Upper lobe of right lung (tissue), 1 donor: Measurements from ENCODE around the gene DIP2C. TPM values are rescaled to one million over a fixed set of nuclear protein-coding genes. Genes with fewer than 3 reads are reported as not detected.

Experiments used
- ATAC-seq: fragments of 200-7000 bp; cut with Tn5 transposase; one replicate; pipeline ENCODE4 v1.9.1; 2020; ENCODE audit warnings: mild to moderate bottlenecking, moderate library complexity
- DNase-seq: peaks from one replicate; pipeline ENCODE4 v3.0.0-alpha.2; 2020
- H3K27ac ChIP-seq: fragments of 200-600 bp; one replicate; pipeline ENCODE4 v1.8.0; 2022
- H3K27me3 ChIP-seq: fragments of 200-600 bp; one replicate; pipeline ENCODE4 v1.8.0; 2022; ENCODE audit warnings: mild to moderate bottlenecking
- H3K36me3 ChIP-seq: fragments of 200-600 bp; one replicate; pipeline ENCODE4 v1.8.0; 2022
- H3K4me1 ChIP-seq: fragments of 200-600 bp; one replicate; pipeline ENCODE4 v1.8.0; 2022
- H3K4me3 ChIP-seq: fragments of 200-600 bp; one replicate; pipeline ENCODE4 v1.8.0; 2022; ENCODE audit warnings: mild to moderate bottlenecking
- H3K9me3 ChIP-seq: fragments of 200-600 bp; one replicate; pipeline ENCODE4 v1.8.0; 2022
- CTCF ChIP-seq: fragments of 200-600 bp; IDR thresholded peaks from one replicate; pipeline ENCODE4 v1.8.0; 2022; ENCODE audit warnings: antibody characterized with exemption
- intact Hi-C: fragments of 100-400 bp; cut with DNase I; formaldehyde crosslinking; loops from one replicate; pipeline ENCODE4 v1.11.0; 2022
- total RNA-seq: library from RNA; stranded (reverse); fragmentation: NEBNext Ultra II Directional; extraction: Animal tissue kit (Norgen Biotek cat#: 25700); gene quantifications from one replicate; pipeline ENCODE4 v1.2.1, GENCODE V29; 2021
- donor health status: DM: no; HTN: yes; CAD: no; lungs with severe emphysema.

DIP2C gene
- total RNA-seq, 1 donor from 2014 or later, result 17.3 TPM

DNA sequence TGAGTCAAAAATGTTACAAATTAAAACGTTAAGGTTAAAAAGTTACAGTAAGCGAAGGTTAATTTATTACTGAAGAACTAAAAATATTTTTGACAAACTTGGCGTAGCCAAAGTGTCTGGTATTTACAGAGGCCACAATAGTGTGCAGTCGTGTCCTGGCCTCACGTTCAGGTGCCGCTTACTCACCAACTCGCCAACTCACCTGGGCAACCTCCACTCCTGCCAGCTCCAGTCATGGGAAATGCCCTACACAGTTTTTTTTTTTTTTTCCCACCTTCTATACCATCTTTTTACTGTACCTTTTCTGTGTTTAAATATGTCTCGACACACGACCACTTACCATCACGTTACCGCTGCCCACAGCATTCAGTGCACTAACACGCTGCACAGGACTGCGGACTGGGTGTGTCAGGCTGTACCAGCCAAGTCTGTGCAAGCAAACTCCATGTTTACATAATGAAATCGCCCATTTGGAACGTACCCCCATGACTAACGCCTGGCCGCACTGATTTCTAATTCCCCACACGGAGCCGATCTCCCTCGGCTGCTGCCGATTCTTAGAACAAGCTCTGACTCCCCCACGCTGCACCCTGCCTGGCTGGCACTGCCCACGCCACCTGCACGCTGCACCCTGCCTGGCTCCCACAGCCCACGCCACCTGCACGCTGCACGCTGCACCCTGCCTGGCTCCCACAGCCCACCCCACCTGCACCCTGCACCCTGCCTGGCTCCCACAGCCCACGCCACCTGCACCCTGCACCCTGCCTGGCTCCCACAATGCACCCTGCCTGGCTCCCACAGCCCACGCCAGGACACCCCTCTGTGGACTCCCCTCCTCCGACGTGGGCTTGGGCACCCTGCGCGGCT lies 351.1 kb downstream of the DIP2C start:
- ATAC-seq (peak; percentile 11), DNase-seq (peak; percentile 48)
- H3K9me3 ChIP-seq, result no peaks in the 10 kb centered on the region
- intact Hi-C loops, result no loop called here
- H3K4me1 ChIP-seq, result no peaks in the 10 kb centered on the region
- H3K27me3 ChIP-seq, result no peaks in the 10 kb centered on the region
- H3K27ac ChIP-seq, result no peak overlapping the region
- no peak for TF ChIP-seq CTCF
- no peak overlapping the region for H3K4me3 ChIP-seq
- H3K36me3 ChIP-seq, result peaks cover 10% of the 10 kb centered on the region

DNA sequence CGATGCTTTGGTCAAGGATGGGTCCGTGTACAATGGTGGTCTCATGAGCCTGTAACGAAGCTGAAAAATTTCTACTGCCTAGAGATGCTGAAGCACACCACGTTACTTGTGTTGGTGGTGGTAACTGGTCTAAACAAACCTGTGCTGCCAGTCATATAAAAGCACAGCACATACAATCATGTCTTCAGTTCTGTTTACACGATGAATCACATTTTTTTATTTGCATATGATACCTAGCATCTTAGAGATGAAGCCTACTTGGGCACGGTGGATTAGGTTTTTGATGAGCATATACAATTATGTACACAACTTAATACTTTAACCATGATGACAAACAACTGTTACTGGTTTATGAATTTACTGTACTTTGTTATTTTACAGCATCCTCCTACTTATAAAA lies 353.2 kb downstream of the DIP2C start:
- no peaks in the 10 kb centered on the region for H3K9me3 ChIP-seq
- no peak for ATAC-seq
- no peak overlapping the region for H3K4me3 ChIP-seq
- H3K36me3 ChIP-seq, result peaks cover 9% of the 10 kb centered on the region
- no peaks in the 10 kb centered on the region for H3K4me1 ChIP-seq
- intact Hi-C loops, result no loop called here
- no peak for TF ChIP-seq CTCF
- DNase-seq, result no peak
- H3K27me3 ChIP-seq, result no peaks in the 10 kb centered on the region
- no peak overlapping the region for H3K27ac ChIP-seq

GRCh38 chr10:335151-335800 lies 354.2 kb downstream of the DIP2C start:
- TF ChIP-seq CTCF, result no peak
- H3K36me3 ChIP-seq, result peaks cover 1% of the 10 kb centered on the region
- no peak overlapping the region for H3K4me3 ChIP-seq
- ATAC-seq (no peak), DNase-seq (peak; percentile 29)
- intact Hi-C loops, result no loop called here
- H3K27ac ChIP-seq, result no peak overlapping the region
- no peaks in the 10 kb centered on the region for H3K9me3 ChIP-seq
- H3K27me3 ChIP-seq, result no peaks in the 10 kb centered on the region
- no peaks in the 10 kb centered on the region for H3K4me1 ChIP-seq

GRCh38 chr10:331186-331585 lies 358.3 kb downstream of the DIP2C start:
- Histone ChIP-seq H3K4me1 (peaks cover 3% of the 10 kb centered on the region), H3K36me3 (peaks cover 7% of the 10 kb centered on the region), H3K4me3 (no peak overlapping the region), H3K27me3 (no peaks in the 10 kb centered on the region), H3K9me3 (no peaks in the 10 kb centered on the region), H3K27ac (no peak overlapping the region)
- no peak for TF ChIP-seq CTCF
- DNase-seq (no peak), ATAC-seq (no peak)
- intact Hi-C loops, result no loop called here

DNA sequence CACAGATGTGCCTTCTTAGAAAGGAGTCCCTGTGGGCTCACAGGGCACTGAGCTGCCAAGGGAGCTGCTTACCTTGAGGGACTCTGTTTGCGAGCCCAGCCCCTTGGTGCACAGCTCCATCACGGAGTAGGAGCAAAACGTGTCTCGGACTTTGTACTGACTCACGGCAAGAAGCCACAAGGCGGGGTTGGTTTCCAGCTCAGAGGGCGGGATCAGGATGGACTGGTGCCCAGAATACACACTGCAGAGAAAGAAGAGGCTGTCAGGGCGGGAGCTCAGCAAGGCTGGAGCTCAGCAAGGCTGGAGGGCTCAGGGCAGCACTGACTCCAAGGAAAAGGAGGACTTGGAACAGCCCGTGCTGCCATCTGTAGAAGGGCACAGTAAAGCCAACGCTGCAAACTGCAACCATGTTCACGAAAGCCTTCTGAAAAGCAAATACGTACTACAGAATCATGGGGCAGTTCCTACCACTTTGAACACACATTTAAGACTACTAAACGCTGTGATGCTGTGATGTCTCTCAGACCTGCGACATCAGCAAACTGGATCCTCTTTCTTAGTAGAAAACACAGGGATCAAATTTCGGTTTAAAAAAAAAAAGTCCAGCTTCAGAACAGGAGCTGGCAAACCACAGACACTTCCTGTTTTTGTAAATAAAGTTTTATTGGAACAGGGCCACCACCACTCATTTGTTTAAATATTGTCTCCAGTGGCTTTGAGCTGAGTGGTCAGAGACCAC lies 359.9 kb downstream of the DIP2C start:
- no peak for TF ChIP-seq CTCF
- intact Hi-C loops, result no loop called here
- ATAC-seq (peak; percentile 89), DNase-seq (peak; percentile 68)
- Histone ChIP-seq H3K4me1 (peaks cover 3% of the 10 kb centered on the region), H3K9me3 (no peaks in the 10 kb centered on the region), H3K27me3 (no peaks in the 10 kb centered on the region), H3K27ac (no peak overlapping the region), H3K4me3 (no peak overlapping the region), H3K36me3 (peaks cover 13% of the 10 kb centered on the region)
